Activated naive CD4-positive, alpha-beta T cell treated with anti-CD3 and anti-CD28 coated beads, Interleukin-2, amount 50 U/mL, for 16 hours (primary cell): ENCODE results near the gene RNASE12.
A peak's percentile ranks its signal among the peaks of the same experiment; 100 is the strongest.
"Not testable (repeated sequence)": the region's sequence is repeated elsewhere in the genome, so short reads cannot be mapped to it uniquely, and the experiment has no call there.

Source experiments
- DNase-seq: peaks from one replicate; pipeline ENCODE4 v3.0.0-alpha.2; 2020

The RNASE12 gene, protein sequence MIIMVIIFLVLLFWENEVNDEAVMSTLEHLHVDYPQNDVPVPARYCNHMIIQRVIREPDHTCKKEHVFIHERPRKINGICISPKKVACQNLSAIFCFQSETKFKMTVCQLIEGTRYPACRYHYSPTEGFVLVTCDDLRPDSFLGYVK

DNA sequence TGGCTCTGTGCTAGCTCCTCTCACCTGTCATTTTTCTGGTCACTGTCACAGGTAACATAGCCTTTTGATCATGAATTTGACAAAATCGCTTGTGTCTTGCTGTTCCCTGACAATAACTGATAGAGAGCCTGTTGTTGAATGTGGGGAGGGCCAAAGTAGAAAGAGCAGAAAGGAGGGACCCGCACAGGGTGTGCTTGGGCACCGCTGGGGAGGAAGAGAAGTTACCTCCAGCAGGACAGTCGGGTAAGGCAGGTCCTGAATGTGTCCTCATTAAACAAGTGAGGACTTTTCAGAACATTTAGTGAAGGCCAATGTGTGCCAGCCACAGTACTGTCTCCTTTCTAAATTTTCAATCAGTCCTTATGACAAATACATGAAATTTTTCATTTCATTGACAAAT lies at the start of gene RNASE12:
TSS of gene RNASE12 (minus strand) at position 142 of the 400 bp plus-strand sequence. CDS start 653 bp downstream, outside the sequence.
- DNase-seq = no peak

DNA sequence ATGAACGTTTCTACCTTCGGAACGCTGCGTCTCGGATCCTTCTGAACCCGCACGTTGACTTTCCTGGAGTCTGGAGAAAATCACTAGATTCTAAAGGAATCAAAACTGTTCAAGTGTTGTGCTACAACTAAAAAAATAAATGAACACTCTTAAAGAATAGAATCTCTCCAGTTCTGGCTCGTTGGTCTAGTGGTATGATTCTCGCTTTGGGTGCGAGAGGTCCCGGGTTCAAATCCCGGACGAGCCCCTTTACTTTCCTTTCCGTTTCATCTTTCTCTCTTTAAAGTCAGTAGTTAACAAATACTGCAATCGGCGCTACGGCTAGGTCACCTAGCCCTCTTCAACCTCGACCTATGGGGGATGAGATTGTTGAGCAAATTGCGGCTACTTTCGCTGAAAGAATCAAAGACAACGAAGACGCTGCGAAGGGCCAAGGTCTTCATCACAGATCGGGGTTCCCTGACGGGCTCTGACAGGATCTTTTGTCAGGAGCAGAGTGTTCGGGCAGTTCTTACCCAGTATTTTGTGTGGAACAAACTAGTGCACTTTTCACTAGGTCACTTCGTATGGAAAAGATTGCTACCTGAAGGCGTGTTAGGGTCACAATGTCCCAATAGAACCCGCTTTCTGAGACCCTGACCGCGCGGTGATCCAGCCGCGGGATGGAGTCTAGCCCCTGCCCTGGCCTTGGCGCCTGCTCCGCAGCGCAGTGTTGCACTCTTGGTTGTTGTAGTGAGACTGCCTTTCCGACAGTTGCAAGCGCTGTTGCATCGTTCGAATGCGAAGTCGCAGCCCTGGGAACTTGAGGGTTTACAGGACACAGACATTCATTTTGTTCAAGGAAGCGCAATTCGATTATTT lies 41.9 kb upstream of the RNASE12 start:
- DNase-seq = peak; percentile 62

DNA sequence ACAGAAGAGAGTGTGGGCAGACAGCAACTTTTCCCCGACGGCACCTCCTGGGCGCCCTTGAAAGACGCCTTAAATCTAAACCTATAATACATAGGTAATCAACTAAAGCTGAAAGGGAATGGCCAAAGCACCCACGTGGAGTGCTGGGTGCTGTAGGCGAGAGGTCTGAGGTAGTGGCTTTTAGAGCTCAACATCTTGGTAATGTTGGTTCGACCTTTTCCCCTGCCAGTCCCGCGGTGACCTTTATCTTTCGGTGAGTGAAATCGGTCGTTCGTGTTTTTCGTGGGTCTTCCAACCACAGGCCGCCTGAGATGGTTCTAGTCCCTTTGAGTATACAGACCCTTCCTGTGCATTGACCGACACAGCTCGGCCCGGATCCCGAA lies 41.3 kb upstream of the RNASE12 start:
- no peak for DNase-seq

DNA sequence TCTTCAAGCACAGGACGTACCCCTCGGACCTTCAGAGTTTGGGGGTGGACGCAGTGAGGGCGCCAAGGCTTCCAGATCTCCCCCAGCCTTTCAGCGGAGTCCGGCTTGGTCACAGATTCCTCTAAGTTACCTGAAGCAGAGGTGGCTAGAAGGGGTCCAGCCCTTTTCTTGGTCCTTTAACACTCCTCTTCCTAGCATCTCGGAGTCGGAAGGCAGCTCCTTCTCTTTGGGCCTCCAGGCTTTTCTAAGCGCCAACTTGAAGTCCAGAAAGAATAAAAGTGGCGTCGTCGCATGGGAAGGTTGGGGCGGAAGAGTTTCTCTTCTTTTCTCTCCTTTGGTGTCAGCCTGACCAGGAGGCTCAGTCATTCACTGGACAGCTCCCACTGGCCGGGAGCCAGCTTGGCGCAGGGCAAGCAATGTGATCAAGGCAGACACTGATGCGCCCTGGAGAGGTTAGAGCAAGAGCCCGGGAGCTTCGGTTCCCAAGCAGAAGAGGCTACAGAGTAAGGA lies 40.8 kb upstream of the RNASE12 start:
- DNase-seq = no peak

DNA sequence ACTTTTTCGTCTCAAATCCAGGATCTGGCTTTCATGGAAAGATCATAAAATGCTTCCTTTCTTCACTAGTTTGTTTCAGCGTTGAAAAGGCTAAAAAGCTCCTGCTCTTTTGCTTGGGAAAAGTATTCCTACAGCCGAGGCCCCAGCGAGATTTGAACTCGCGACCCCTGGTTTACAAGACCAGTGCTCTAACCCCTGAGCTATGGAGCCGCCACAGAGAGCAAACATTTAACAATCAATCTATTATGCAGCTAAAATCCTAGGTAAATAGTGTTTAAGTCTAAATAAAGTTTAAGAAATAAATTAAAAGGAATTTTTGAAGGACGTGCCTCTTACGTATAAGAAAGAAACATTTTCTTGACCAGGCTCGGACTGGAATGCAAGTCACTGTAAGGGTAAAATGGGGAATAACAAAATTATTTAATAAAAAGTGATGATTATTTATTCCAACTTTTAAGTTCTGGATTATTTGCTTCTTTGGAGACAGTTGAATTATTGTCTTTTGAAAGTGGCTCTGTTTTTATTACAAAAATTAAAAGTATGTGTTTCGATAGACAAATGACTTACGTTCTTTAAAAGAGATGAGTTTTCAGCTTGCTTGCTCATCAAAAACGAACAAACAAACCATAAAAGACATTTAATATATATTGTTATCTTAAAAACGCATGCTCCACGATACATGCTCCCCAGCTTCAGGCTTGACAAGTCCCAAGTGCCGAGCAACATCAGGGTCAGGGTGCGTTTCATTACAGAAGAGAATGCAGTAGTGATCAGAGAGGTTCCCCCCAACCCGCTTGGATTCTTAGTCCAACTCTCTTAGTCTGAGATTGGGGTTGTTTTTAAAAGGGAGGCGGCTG lies 40.1 kb upstream of the RNASE12 start:
- peak; percentile 56 for DNase-seq

DNA sequence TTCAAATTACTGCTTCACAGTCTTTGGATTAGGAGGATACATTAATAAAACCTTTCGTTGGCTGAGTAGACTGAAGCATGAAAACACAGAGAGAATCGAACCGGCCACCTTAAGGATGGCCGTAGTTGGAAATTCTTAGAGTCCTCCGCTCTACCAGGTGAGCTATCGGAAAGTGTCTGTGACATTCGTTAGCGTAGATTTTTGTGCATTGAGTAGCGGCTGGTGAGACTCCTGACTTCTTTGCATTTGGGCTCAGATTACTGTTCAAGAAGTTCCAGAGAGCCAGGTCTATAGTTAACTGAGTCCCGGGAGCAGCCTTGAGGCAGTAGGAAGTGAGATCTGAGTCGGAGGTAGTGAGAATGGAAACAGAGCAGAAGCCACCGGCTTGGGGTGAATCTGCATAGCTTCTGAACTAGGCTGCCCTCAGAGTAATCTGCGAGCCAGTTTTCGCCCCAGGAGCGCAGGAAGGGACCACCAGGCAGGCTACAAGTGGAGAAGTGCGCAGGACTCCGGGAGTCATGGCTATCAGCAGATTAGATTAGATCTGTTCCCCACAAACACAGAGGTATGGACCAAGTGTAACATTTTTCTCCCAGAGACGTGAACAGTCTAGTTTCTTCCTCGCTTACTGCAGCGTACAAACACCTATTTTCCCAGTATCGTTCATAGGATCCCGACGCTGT lies 39.3 kb upstream of the RNASE12 start:
- DNase-seq = no peak

DNA sequence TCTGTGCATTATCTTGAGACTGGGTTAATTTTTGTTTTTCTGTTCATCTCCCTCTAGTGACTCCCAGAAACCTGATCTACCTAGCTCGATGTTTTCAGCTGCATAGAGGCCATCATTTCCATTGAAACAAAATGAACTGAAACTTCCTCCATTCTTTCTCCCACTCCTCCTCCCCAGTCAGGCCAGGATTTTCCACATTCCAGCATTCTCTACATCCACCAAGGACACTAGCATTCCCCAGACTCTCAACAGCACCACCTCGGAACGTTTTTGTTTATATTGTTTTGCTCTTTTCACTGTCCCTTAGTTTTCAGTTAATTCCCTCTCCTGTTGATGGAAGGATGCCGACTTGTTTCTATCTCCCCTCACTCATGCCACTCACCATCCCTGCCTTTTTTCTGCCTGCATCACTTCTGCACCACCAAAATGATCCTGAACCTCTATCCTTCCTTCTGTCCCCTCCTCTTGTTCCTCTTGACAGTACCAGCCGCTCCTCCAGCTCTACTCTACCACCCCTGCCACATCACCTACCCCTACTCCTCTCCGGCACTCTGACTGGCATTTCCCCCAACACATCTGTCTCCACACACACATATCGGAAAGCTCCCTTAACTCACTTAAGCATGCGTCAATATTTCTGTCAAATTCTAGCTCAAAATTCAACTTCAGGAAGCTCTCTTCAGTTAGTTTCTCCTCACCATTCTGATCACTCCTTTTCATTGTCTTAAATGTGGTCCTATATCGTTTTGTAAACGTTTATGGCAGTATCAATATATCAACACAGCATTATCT lies 37.1 kb upstream of the RNASE12 start:
- DNase-seq = no peak

DNA sequence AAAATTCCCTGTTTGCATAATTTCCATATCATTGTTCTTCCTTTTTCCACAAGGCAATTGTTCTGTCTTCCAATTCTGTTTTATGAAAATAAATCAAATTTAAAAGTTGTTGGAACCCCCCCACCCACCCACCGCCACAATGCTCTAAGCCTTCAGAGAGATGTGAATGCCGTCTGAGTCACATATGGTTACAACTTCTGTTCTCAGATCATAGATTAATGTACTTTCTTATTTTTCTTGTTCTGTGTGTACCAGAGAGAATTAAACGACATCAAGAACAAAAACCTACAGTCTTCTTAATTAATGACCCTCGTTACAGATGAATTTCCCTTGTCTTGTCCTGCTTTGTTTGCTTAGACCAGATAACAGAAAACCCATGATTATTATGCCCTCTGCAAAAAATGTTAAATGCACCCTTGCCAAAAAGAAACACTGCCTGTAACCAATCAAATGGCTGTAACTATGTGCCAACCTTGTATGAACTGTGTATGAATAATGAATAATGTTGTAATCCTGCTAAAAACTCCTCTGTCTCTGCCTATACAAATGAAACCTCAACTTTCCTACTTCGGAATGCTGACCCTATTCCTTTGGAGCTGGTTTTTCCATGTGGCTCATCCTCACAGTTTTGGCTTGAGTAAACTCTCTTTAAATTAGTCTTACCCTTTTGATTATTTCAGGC lies 36.3 kb upstream of the RNASE12 start:
- no peak for DNase-seq

DNA sequence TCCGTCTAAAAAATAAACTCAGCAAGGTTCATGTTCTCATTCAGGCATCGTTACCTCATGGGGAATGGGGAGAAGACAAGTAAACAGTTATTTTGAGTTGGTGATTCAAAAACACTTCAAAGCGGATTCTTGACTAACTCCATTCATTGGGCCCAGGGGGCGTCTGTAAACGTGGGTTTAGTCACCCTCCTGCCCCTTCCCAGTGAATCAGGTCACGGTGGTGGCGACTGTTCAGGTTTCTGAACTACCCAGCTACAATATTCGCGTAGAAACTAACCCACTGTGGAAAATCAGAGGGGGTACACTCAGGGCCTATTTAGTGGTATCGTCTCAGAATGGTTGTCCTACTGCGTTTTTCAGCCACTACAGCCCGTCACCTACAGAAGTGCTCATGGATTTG lies 35.1 kb upstream of the RNASE12 start:
- DNase-seq = no peak

DNA sequence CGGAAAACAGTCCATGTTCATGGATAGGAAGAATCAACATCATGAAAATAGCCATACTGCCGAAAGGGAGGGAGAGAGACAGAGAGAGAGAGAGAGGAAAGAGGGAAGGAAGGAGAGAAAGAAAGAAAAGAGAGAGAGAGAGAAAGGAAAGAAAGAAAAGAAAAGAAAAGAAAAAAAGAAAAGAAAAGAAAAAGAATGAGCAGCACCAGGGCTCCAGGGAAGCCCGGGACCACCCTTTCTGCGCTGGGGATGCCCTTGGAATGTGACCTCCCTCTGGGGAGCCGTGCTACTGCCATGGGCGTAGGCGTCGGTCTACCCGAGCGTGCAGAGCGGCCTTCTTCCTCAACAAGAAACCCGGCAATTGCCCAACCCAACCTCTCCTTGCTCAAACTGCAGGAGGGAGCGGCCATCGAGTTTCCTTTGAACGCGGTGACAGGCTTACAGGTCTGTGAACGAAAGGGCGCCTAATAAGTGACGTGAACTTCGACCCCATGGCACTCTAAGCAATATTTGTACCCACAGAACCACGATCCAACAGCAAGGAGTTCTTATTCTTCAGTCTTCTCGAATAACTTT lies 33.4 kb upstream of the RNASE12 start:
- DNase-seq = no peak

DNA sequence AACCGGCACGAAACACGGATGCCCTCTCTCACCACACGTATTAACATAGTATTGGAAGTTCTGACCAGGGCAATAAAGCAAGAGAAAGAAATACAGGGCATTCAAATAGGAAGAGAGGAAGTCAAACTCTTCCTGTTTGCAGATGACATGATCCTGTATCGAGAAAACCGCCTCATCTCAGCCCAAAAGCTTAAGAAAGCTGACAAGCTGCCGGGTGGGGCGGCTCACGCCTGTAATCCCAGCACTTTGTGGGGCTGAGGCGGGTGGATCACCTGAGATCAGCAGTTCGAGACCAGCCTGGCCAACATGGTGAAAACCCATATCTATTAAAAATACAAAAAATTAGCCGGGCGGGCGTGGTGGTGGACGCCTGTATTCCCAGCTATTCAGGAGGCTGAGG lies 32.6 kb upstream of the RNASE12 start:
- no peak for DNase-seq

DNA sequence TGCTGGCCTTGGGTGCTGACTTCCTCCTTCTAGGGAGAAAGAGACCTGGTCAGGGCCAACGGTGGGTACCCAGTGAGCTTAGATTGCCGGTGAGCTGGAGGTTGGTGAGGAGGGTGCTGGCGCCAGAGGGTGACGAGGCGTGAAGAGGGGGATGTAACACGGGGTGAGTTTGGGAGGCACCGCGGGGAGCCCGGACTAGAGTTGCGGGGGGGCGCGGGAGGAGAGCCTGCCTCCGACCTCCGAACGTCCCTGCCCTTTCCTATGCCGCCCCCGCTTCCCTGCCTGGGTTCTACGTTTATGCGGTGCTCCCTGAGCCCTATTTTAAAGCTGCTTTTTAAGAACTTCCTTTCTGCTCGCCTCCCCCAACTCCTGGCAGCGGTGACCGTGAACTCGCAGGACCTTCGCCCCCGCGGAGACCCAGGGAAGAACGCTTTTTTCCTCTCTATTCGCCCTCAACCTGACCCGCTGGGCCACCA lies 31.7 kb upstream of the RNASE12 start:
- DNase-seq = no peak

DNA sequence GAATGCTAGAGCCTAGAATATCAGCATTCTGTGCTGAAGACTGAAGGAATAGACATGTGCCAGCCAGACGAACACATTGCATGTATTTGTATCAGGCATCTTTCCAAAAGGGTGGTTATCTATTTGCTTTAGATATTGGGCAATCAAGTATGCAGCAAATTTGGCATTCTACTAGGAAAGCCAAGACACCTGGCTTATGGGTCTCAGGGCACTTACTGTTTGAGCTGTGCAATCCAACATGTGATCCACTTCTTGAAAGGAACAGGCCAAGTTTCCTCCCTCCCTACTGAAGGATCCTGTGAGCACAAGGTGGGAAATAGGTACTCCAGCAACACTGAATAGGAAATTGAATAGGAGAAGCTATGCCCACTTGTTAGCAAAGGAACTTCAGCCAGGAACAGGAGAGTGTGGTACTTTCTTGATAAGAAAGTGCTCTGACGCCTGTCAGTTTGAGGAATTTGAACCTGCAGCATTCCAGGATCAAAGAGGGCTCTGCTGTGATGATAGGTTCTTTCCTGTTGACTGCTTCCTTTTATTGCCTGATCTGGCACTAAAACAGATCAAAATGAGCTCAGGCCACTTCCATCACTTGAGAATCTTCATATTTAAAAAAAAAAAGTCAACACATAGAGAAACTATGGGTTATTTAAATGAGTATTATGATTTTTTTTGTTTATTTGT lies 29.8 kb upstream of the RNASE12 start:
- no peak for DNase-seq

DNA sequence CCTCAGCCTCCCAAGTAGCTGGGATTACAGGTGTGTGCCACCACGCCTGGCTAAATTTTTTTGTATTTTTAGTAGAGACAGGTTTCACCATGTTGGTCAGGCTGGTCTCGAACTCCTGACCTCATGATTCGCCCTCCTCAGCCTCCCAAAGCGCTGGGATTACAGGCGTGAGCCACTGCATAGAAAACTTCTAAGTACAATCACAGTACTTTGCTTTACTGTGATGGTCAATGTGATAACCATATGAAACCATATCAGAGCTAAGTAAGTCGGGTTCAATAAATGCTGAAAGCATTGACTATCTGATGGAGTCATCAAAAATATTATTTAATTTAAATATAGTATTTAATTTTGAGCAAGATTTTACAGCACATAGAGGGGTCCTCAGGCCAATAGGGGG lies 28.5 kb upstream of the RNASE12 start:
- DNase-seq = not testable (repeated sequence)

DNA sequence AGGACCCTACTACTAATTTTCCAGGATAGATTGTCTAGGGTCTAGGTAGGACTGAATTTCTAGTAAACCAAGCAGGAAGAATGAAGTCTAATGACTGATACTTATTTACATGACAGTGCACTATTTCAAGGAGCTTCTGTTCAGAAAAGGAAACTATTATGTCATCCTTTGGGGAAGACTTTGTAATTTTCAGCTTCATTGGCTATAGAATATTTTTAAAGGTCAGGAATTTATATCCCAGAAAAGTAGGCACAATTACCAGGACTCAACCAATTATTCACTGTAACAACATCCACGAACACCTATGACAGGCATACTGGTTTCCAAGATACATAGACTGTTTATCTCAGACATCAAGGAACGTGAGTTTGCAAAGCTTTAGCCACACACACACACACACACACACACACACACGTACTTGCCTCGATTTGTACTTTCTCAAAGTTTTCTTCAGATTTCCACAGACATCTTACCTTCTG lies 27.1 kb upstream of the RNASE12 start:
- DNase-seq = no peak

DNA sequence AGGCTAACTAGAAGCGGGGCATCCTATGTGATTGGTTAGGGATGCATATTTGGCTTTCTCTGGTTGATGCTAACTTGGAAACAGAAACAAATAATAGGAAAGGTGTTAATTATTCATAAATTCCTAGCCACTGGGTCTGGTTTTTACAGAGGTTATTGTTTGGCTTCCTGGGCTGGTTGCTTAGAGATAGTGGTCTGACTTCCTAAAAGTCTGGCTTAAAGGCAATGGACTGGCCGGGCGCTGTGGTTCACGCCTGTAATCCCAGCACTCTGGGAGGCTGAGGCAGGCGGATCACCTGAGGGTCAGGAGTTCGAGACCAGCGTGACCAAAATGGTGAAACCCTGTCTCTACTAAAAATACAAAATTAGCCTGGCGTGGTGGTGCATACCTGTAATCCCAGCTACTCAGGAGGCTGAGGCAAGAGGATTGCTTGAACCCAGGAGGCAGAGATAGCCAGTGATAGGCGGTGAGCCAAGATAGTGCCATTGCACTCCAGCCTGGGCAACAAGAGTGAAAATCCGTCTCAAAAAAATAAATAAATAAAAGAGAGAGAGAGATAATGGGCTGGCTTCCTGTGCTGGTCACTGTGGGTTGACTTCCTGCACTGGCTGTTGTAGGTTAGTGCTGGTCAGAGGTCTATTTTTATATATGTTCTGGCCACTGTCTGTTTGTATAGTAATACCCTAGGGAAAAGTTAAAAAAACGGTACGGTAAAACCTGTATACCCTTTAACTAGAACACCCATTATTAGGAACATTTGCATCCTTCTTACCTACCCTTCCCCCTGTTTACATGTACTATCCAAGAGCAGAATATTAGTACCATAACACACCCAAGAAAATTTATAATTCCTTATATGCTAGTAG lies 26.2 kb upstream of the RNASE12 start:
- DNase-seq = no peak

DNA sequence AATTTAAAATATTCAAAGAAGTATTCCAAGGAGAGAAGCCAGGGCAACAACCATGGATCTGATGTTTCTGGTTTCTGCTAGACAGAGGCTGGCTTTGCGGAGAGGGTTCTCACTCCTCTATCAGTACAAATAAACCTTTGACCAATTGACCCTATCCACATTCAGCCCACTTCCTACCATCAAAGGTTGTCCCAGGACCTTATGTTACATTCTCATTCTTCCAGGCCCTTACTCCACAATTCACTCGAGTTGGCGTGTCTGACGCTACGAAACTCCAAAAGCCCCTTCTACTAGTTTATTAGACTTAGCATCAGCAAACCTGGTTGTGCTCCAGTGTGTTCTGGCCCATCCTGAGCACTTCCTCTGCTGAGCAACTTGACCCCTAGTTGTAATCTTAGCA lies 24.8 kb upstream of the RNASE12 start:
- DNase-seq = no peak

DNA sequence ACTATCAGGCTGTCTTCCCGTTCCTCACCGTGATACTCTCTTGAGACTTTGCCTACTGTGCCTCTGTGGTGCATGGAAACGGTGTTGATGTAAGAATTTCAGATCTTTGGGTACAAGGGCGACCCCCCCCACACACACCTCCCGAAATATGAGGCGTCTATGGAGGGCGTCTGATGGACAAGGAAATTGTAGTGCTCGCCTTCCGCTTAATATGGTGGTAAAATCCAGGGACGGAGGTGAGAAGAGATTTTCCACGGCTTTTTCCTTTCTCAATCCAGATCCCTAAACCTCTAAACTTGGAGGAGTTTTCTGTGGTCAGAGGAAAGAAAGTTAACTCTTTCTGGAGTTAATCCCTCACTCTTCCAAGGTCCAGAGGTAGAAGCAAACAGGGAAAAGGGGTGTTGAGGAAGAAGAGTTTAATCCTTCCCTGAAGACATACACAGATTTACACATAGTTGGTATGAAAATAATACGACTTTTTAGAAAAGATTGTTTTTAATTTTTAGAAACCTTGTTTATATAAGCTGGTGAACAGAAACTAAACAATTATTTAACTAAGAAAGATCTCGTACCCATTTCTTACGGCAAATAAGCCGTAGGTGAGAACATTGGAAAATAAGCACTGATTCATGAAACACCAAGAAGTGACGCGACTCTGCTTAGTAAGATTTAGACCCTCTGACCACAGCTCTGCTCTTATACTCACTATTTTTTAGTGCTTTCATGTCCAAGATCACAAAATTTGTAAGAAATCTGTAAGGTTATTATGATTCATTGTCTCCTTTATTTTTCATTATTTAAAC lies 23.1 kb upstream of the RNASE12 start:
- DNase-seq = no peak
